ENCODE measurements around the gene SFXN5.

The SFXN5 gene

GRCh38 chr2:72943540-72944395 is 127.7 kb downstream of the SFXN5 start:
- DNase-seq (ENCODE audit: low read depth in 4 of 4, low spot score in 1 of 4) = no peak

- no peak for DNase-seq (ENCODE audit: low read depth in 4 of 4, low spot score in 1 of 4)
Observed at GRCh38 chr2:72942881-72943418, 128.6 kb downstream of the SFXN5 start.

GRCh38 chr2:72942293-72942692 is 129.2 kb downstream of the SFXN5 start:
- DNase-seq (ENCODE audit: low read depth in 4 of 4, low spot score in 1 of 4) = no peak

GRCh38 chr2:72940786-72941185 is 130.7 kb downstream of the SFXN5 start:
- DNase-seq (ENCODE audit: low read depth in 4 of 4, low spot score in 1 of 4) = no peak

GRCh38 chr2:72940361-72940760 is 131.2 kb downstream of the SFXN5 start:
- no peak for DNase-seq (ENCODE audit: low read depth in 4 of 4, low spot score in 1 of 4)

- no peak for DNase-seq (ENCODE audit: low read depth in 4 of 4, low spot score in 1 of 4)
Observed at GRCh38 chr2:72938455-72938854, 133.1 kb downstream of the SFXN5 start.

- no peak for DNase-seq (ENCODE audit: low read depth in 4 of 4, low spot score in 1 of 4)
Observed at GRCh38 chr2:72937356-72937669, 134.2 kb downstream of the SFXN5 start.

- DNase-seq (ENCODE audit: low read depth in 4 of 4, low spot score in 1 of 4) = no peak
Observed at GRCh38 chr2:72936660-72937355, 134.7 kb downstream of the SFXN5 start.

- DNase-seq (ENCODE audit: low read depth in 4 of 4, low spot score in 1 of 4) = no peak
Observed at GRCh38 chr2:72935611-72935957, 135.9 kb downstream of the SFXN5 start.

- no peak for DNase-seq (ENCODE audit: low read depth in 4 of 4, low spot score in 1 of 4)
Observed at GRCh38 chr2:72934683-72935610, 136.6 kb downstream of the SFXN5 start.

- no peak for DNase-seq (ENCODE audit: low read depth in 4 of 4, low spot score in 1 of 4)
Observed at GRCh38 chr2:72933646-72934151, 137.8 kb downstream of the SFXN5 start.

GRCh38 chr2:72933207-72933606 is 138.3 kb downstream of the SFXN5 start:
- DNase-seq (ENCODE audit: low read depth in 4 of 4, low spot score in 1 of 4) = no peak

GRCh38 chr2:72932805-72933204 is 138.7 kb downstream of the SFXN5 start:
- DNase-seq (ENCODE audit: low read depth in 4 of 4, low spot score in 1 of 4) = no peak

GRCh38 chr2:72932045-72932740 is 139.3 kb downstream of the SFXN5 start:
- DNase-seq (ENCODE audit: low read depth in 4 of 4, low spot score in 1 of 4) = no peak

- no peak for DNase-seq (ENCODE audit: low read depth in 4 of 4, low spot score in 1 of 4)
Observed at GRCh38 chr2:72931280-72931910, 140.1 kb downstream of the SFXN5 start.

GRCh38 chr2:72929010-72929409 is 142.5 kb downstream of the SFXN5 start:
- DNase-seq (ENCODE audit: low read depth in 4 of 4, low spot score in 1 of 4) = no peak

- no peak for DNase-seq (ENCODE audit: low read depth in 4 of 4, low spot score in 1 of 4)
Observed at GRCh38 chr2:72927619-72928550, 143.6 kb downstream of the SFXN5 start.

GRCh38 chr2:72926811-72927465 is 144.6 kb downstream of the SFXN5 start:
- no peak for DNase-seq (ENCODE audit: low read depth in 4 of 4, low spot score in 1 of 4)

GRCh38 chr2:72926368-72926767 is 145.1 kb downstream of the SFXN5 start:
- no peak for DNase-seq (ENCODE audit: low read depth in 4 of 4, low spot score in 1 of 4)
